HEK293T (cell line): ENCODE data around the gene EIF1.

Experiments used
- CTCF ChIA-PET: fragments of 350-600 bp; formaldehyde crosslinking; extraction: SDS; loops from one replicate; lab custom pipeline; 2021; ENCODE audit warnings: antibody characterized with exemption, inconsistent platforms; lab: Yijun Ruan, JAX
- POLR2A ChIA-PET: fragments of 350-600 bp; formaldehyde crosslinking; extraction: SDS; loops from one replicate; lab custom pipeline; 2020; ENCODE audit warnings: antibody characterized with exemption, inconsistent platforms; lab: Yijun Ruan, JAX
- DNase-seq: peaks from one replicate; pipeline ENCODE4 v3.0.0; 2012; ENCODE audit warnings: mixed read lengths; ENCODE audit errors: extremely low spot score
- ARNT ChIP-seq: fragments of 450-650 bp; IDR thresholded peaks from 2 replicates; pipeline ENCODE4 v1.6.1; 2017; ENCODE audit warnings: mild to moderate bottlenecking
- BHLHE40 ChIP-seq: fragments of 450-650 bp; IDR thresholded peaks from 2 replicates; pipeline ENCODE4 v1.6.1; 2016; ENCODE audit warnings: mild to moderate bottlenecking, moderate library complexity, borderline replicate concordance
- CTBP1 ChIP-seq: fragments of 450-650 bp; IDR thresholded peaks from 2 replicates; pipeline ENCODE4 v1.6.1; 2016; ENCODE audit warnings: borderline replicate concordance
- ELF4 ChIP-seq: fragments of 450-650 bp; IDR thresholded peaks from 2 replicates; pipeline ENCODE4 v1.6.1; 2017; ENCODE audit warnings: antibody characterized with exemption
- FOXA1 ChIP-seq: fragments of 450-650 bp; IDR thresholded peaks from 2 replicates; pipeline ENCODE4 v1.6.1; 2016; ENCODE audit warnings: mild to moderate bottlenecking
- FOXK2 ChIP-seq: fragments of 450-650 bp; IDR thresholded peaks from 2 replicates; pipeline ENCODE4 v1.6.1; 2016; ENCODE audit warnings: mild to moderate bottlenecking
- FOXM1 ChIP-seq: fragments of 450-650 bp; IDR thresholded peaks from 2 replicates; pipeline ENCODE4 v1.6.1; 2017; ENCODE audit warnings: mild to moderate bottlenecking, borderline replicate concordance
- HDGF ChIP-seq: fragments of 450-650 bp; IDR thresholded peaks from 2 replicates; pipeline ENCODE4 v1.6.1; 2017; ENCODE audit warnings: antibody characterized with exemption, borderline replicate concordance
- L3MBTL2 ChIP-seq: fragments of 450-650 bp; conservative IDR thresholded peaks from 2 replicates; pipeline ENCODE4 v1.6.1; 2016; ENCODE audit warnings: mild to moderate bottlenecking
- LEF1 ChIP-seq: fragments of 450-650 bp; IDR thresholded peaks from 2 replicates; pipeline ENCODE4 v1.6.1; 2017; ENCODE audit warnings: mild to moderate bottlenecking, borderline replicate concordance
- NFRKB ChIP-seq: fragments of 450-650 bp; IDR thresholded peaks from 2 replicates; pipeline ENCODE4 v1.6.1; 2016; ENCODE audit warnings: mild to moderate bottlenecking, moderate library complexity
- PKNOX1 ChIP-seq: fragments of 450-650 bp; IDR thresholded peaks from 2 replicates; pipeline ENCODE4 v1.6.1; 2016
- SP1 ChIP-seq: fragments of 450-650 bp; IDR thresholded peaks from 2 replicates; pipeline ENCODE4 v1.6.1; 2017
- SUZ12 ChIP-seq: fragments of 450-650 bp; IDR thresholded peaks from 2 replicates; pipeline ENCODE4 v1.6.1; 2016; ENCODE audit warnings: mild to moderate bottlenecking
- TARDBP ChIP-seq: fragments of 450-650 bp; IDR thresholded peaks from 2 replicates; pipeline ENCODE4 v1.6.1; 2016
- ZNF384 ChIP-seq: fragments of 450-650 bp; IDR thresholded peaks from 2 replicates; pipeline ENCODE4 v1.6.1; 2016

The EIF1 gene

GRCh38 chr17:41647038-41647813 lies 41.5 kb upstream of the EIF1 start:
- POLR2A ChIA-PET = interaction anchor here (1.6 to 3.3 kb wide), 3 partner anchors 42 to 98 kb away, joined by 6 to 28 read pairs (median 10); partner anchors contain the start of gene EIF1
- TF ChIP-seq L3MBTL2 (no peak), HDGF (0 out of 2 replicates have a peak, but pooled peaks have one; percentile 27), LEF1 (no peak)
- CTCF ChIA-PET = interaction anchor here (0.5 to 5.5 kb wide), 7 partner anchors 19 to 256 kb away, joined by 3 to 104 read pairs (median 7); no protein-coding TSS in a partner anchor
- DNase-seq = no peak

GRCh38 chr17:41647940-41648410 lies 40.7 kb upstream of the EIF1 start:
- POLR2A ChIA-PET = interaction anchor here (1.0 to 3.3 kb wide), 6 partner anchors 16 to 99 kb away, joined by 4 to 28 read pairs (median 6); partner anchors contain the start of gene EIF1
- CTCF ChIA-PET = interaction anchor here (0.8 to 5.5 kb wide), 31 partner anchors 9 to 832 kb away, joined by 3 to 104 read pairs (median 4); partner anchors contain the start of genes EIF1 and KRT17
- no peak for TF ChIP-seq CTBP1
- peak; percentile 15; the same call in 1 of the 2 replicates for TF ChIP-seq L3MBTL2
- DNase-seq = peak; percentile 90

- peak; percentile 88 for DNase-seq
- ChIA-PET CTCF (interaction anchor here (0.5 to 5.5 kb wide), 41 partner anchors 9 to 1066 kb away, joined by 3 to 104 read pairs (median 4); partner anchors contain the start of genes EIF1 and KRT17), POLR2A (interaction anchor here (0.6 to 3.3 kb wide), 8 partner anchors 14 to 99 kb away, joined by 3 to 28 read pairs (median 5); partner anchors contain the start of gene EIF1)
- TF ChIP-seq ELF4 (no peak), FOXM1 (no peak), NFRKB (no peak), BHLHE40 (no peak), PKNOX1 (no peak), HDGF (no peak), SP1 (no peak), L3MBTL2 (peak; percentile 15; the same call in 1 of the 2 replicates), TARDBP (peak; percentile 95), SUZ12 (no peak), ARNT (no peak), CTBP1 (0 out of 2 replicates have a peak, but pooled peaks have one; percentile 10), FOXA1 (no peak), ZNF384 (peak; percentile 97), LEF1 (no peak), FOXK2 (no peak)
Measured at GRCh38 chr17:41648411-41649195, 40.1 kb upstream of the EIF1 start.

GRCh38 chr17:41649923-41650519 lies 38.7 kb upstream of the EIF1 start:
- POLR2A ChIA-PET = interaction anchor here (1.8 to 3.3 kb wide), 2 partner anchors 16 to 39 kb away, joined by 4 to 28 read pairs; partner anchors contain the start of gene EIF1
- TF ChIP-seq TARDBP (0 out of 2 replicates have a peak, but pooled peaks have one; percentile 5), ZNF384 (no peak)
- CTCF ChIA-PET = interaction anchor here (0.8 to 5.5 kb wide), 7 partner anchors 13 to 794 kb away, joined by 3 to 104 read pairs (median 8); no protein-coding TSS in a partner anchor
- DNase-seq = no peak

GRCh38 chr17:41650794-41651624 lies 37.7 kb upstream of the EIF1 start:
- CTCF ChIA-PET = interaction anchor here (1.4 to 1.5 kb wide), 3 partner anchors 10 to 102 kb away, joined by 6 to 8 read pairs (median 7); no protein-coding TSS in a partner anchor
- no peak for TF ChIP-seq SP1
- no peak for TF ChIP-seq L3MBTL2
- DNase-seq = no peak
- POLR2A ChIA-PET = interaction anchor here (1.8 to 3.3 kb wide), 2 partner anchors 15 to 38 kb away, joined by 4 to 28 read pairs; partner anchors contain the start of gene EIF1

- TF ChIP-seq CTBP1 = no peak
- no peak for TF ChIP-seq FOXK2
- TF ChIP-seq HDGF = no peak
- no peak for TF ChIP-seq ZNF384
- ChIA-PET CTCF (interaction anchor here (0.6 to 2.4 kb wide), 5 partner anchors 9 to 102 kb away, joined by 3 to 14 read pairs (median 7); no protein-coding TSS in a partner anchor), POLR2A (no interaction called here)
- DNase-seq = no peak
Measured at GRCh38 chr17:41651625-41652460, 36.8 kb upstream of the EIF1 start.
